22Rv1 (cell line): ENCODE data around the gene PRDM11.

Experiments used
- CTCF ChIP-seq: fragments of 450-650 bp; IDR thresholded peaks from 2 replicates; pipeline ENCODE4 v1.5.1; 2017; ENCODE audit warnings: mild to moderate bottlenecking
- ZFX ChIP-seq: fragments of 450-650 bp; IDR thresholded peaks from 2 replicates; pipeline ENCODE4 v1.6.1; 2017; ENCODE audit warnings: antibody characterized with exemption, borderline replicate concordance

- no peak for TF ChIP-seq CTCF
- TF ChIP-seq ZFX, result no peak
Observed at GRCh38 chr11:45178890-45179671, 32.6 kb downstream of the PRDM11 start.
